ACC112 (cell line): ENCODE measurements around the gene SOX10.

Experiments used
- H2AFZ ChIP-seq: fragments of 200-600 bp; sonication (generic); one replicate; pipeline ENCODE4 v1.6.0; 2017; ENCODE audit warnings: antibody characterized with exemption, low read length; ENCODE audit not compliant: unreplicated experiment
- H3K27ac ChIP-seq: fragments of 200-600 bp; sonication (generic); 2 replicates; pipeline ENCODE4 v1.5.1; 2014; ENCODE audit warnings: low read depth, mild to moderate bottlenecking, antibody characterized with exemption, low read length, moderate library complexity
- H3K27me3 ChIP-seq: fragments of 200-600 bp; sonication (generic); 2 replicates; pipeline ENCODE4 v1.6.1; 2014; ENCODE audit warnings: mild to moderate bottlenecking, antibody characterized with exemption, low read length, moderate library complexity, mixed read lengths; ENCODE audit not compliant: insufficient read depth
- H3K36me3 ChIP-seq: fragments of 200-600 bp; sonication (generic); 2 replicates; pipeline ENCODE4 v1.6.1; 2016; ENCODE audit warnings: mild to moderate bottlenecking, antibody characterized with exemption, low read length, moderate library complexity, mixed read lengths; ENCODE audit not compliant: insufficient read depth
- H3K4me1 ChIP-seq: fragments of 200-600 bp; sonication (generic); one replicate; pipeline ENCODE4 v1.6.1; 2016; ENCODE audit warnings: low read length, mixed read lengths; ENCODE audit not compliant: insufficient read depth, unreplicated experiment, control insufficient read depth
- H3K4me3 ChIP-seq: fragments of 200-600 bp; sonication (generic); 2 replicates; pipeline ENCODE4 v1.5.1; 2014; ENCODE audit warnings: mild to moderate bottlenecking, low read depth, low read length
- H3K79me2 ChIP-seq: fragments of 200-600 bp; sonication (generic); one replicate; pipeline ENCODE4 v1.6.0; 2016; ENCODE audit warnings: low read length; ENCODE audit not compliant: control insufficient read depth, unreplicated experiment, insufficient read depth

The SOX10 gene

GRCh38 chr22:37971475-37972434 is 12.6 kb downstream of the SOX10 start:
- no peaks in the 10 kb centered on the region for H3K79me2 ChIP-seq
- H3K4me3 ChIP-seq, result no peak overlapping the region
- H3K36me3 ChIP-seq, result no peaks in the 10 kb centered on the region
- no peak overlapping the region for H2AFZ ChIP-seq
- no peak overlapping the region for H3K27ac ChIP-seq
- H3K4me1 ChIP-seq, result no peaks in the 10 kb centered on the region
- no peaks in the 10 kb centered on the region for H3K27me3 ChIP-seq

- Histone ChIP-seq H3K4me3 (no peak overlapping the region), H2AFZ (no peak overlapping the region), H3K27ac (no peak overlapping the region), H3K36me3 (no peaks in the 10 kb centered on the region), H3K4me1 (peaks cover 3% of the 10 kb centered on the region), H3K27me3 (no peaks in the 10 kb centered on the region), H3K79me2 (no peaks in the 10 kb centered on the region)
Measured at GRCh38 chr22:37970864-37971263, 13.5 kb downstream of the SOX10 start.

GRCh38 chr22:37968452-37969251 is 15.7 kb downstream of the SOX10 start:
- H3K4me1 ChIP-seq, result peaks cover 6% of the 10 kb centered on the region
- no peaks in the 10 kb centered on the region for H3K79me2 ChIP-seq
- H3K27me3 ChIP-seq, result no peaks in the 10 kb centered on the region
- H3K36me3 ChIP-seq, result no peaks in the 10 kb centered on the region
- no peak overlapping the region for H3K27ac ChIP-seq
- H3K4me3 ChIP-seq, result no peak overlapping the region
- H2AFZ ChIP-seq, result no peak overlapping the region

- Histone ChIP-seq H3K36me3 (no peaks in the 10 kb centered on the region), H3K27ac (no peak overlapping the region), H3K4me3 (no peak overlapping the region)
Measured at GRCh38 chr22:37967637-37968451, 16.5 kb downstream of the SOX10 start.

GRCh38 chr22:37967147-37967546 is 17.2 kb downstream of the SOX10 start:
- Histone ChIP-seq H3K27me3 (no peaks in the 10 kb centered on the region), H3K79me2 (no peaks in the 10 kb centered on the region), H3K4me1 (peaks cover 6% of the 10 kb centered on the region), H3K27ac (no peak overlapping the region), H3K36me3 (no peaks in the 10 kb centered on the region), H2AFZ (no peak overlapping the region), H3K4me3 (no peak overlapping the region)

More at GRCh38 chr22:37967637-37968451, 16.5 kb downstream of the SOX10 start:
- Histone ChIP-seq H3K79me2 (no peaks in the 10 kb centered on the region), H3K4me1 (peaks cover 6% of the 10 kb centered on the region), H3K27me3 (no peaks in the 10 kb centered on the region), H2AFZ (no peak overlapping the region)

GRCh38 chr22:37965940-37966664 is 18.3 kb downstream of the SOX10 start:
- no peaks in the 10 kb centered on the region for H3K27me3 ChIP-seq
- no peaks in the 10 kb centered on the region for H3K36me3 ChIP-seq
- H2AFZ ChIP-seq, result no peak overlapping the region
- no peak overlapping the region for H3K27ac ChIP-seq
- no peak overlapping the region for H3K4me3 ChIP-seq
- H3K79me2 ChIP-seq, result no peaks in the 10 kb centered on the region
- peaks cover 6% of the 10 kb centered on the region for H3K4me1 ChIP-seq

GRCh38 chr22:37961062-37961461 is 23.3 kb downstream of the SOX10 start:
- H3K27me3 ChIP-seq, result no peaks in the 10 kb centered on the region
- H3K36me3 ChIP-seq, result peaks cover 11% of the 10 kb centered on the region; the same call in 1 of the 2 replicates

GRCh38 chr22:37959231-37959825 is 25.0 kb downstream of the SOX10 start:
- Histone ChIP-seq H3K4me1 (peaks cover 5% of the 10 kb centered on the region), H2AFZ (no peak overlapping the region), H3K27ac (no peak overlapping the region), H3K27me3 (no peaks in the 10 kb centered on the region), H3K4me3 (no peak overlapping the region), H3K79me2 (peaks cover 9% of the 10 kb centered on the region), H3K36me3 (peaks cover 11% of the 10 kb centered on the region; the same call in 1 of the 2 replicates)

More at GRCh38 chr22:37961062-37961461, 23.3 kb downstream of the SOX10 start:
- H3K4me3 ChIP-seq, result no peak overlapping the region
- H2AFZ ChIP-seq, result no peak overlapping the region
- H3K27ac ChIP-seq, result no peak overlapping the region
- peaks cover 5% of the 10 kb centered on the region for H3K4me1 ChIP-seq
- peaks cover 3% of the 10 kb centered on the region for H3K79me2 ChIP-seq

GRCh38 chr22:37957232-37957631 is 27.1 kb downstream of the SOX10 start:
- Histone ChIP-seq H3K27me3 (no peaks in the 10 kb centered on the region), H3K4me3 (no peak overlapping the region), H3K36me3 (peaks cover 11% of the 10 kb centered on the region; the same call in 1 of the 2 replicates), H3K27ac (no peak overlapping the region), H3K4me1 (peaks cover 5% of the 10 kb centered on the region), H3K79me2 (peaks cover 17% of the 10 kb centered on the region), H2AFZ (no peak overlapping the region)
